Measurements from ENCODE around the gene HDAC10. TPM values are rescaled to one million over a fixed set of nuclear protein-coding genes. Genes with fewer than 3 reads are reported as not detected.

The HDAC10 gene
- total RNA-seq, 2 experiments from 2014 or later = 46.1 to 47.6 TPM

DNA sequence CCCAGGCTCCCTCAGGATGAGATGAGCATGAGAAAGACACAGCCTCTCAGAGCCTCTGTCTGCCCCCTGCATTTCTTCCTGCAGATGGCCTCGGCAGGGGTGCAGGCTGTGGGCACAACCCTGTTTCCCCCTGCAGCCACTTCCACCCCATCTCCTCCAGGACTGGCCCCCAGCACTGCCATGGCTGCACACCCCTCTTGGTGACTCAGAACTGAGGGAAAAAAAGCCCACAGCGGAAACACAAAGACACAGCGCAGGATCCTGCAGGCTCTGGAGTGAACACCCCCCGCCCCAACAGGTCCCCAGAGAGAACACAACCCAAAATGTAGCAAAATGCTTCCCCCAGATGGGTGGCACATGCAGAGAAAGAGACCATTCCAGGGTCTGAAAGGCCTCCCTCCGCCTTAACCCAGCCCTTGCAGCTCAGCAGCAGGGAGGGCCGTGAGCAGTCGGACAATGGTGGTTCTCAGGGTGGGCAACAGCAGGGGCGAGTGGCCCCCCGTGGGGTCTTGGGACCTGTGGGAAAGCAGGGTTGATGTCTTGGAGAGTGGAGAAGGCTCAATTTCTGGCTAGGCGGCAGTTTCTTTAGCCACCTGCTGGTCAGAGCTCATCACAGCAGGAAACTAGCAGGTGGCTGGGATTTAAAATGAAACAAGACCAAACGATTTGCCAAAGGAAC, 14.2 kb downstream of the HDAC10 start:
- Mint-ChIP-seq H3K36me3 (peaks cover 9% of the 10 kb centered on the region), H3K4me3 (no peak overlapping the region), H3K4me1 (ENCODE audit: low read depth) (peaks cover 12% of the 10 kb centered on the region), H3K27ac (no peak overlapping the region), H3K9me3 (no peaks in the 10 kb centered on the region), H3K27me3 (no peaks in the 10 kb centered on the region)
- intact Hi-C loops (cut with micrococcal nuclease) = no loop called here
- no peak for DNase-seq
- ChIA-PET POLR2A (no interaction called here), CTCF (interaction anchor here (0.6 to 7.0 kb wide), 5 partner anchors 9 to 469 kb away, joined by 3 to 34 read pairs (median 3); no protein-coding TSS in a partner anchor)

DNA sequence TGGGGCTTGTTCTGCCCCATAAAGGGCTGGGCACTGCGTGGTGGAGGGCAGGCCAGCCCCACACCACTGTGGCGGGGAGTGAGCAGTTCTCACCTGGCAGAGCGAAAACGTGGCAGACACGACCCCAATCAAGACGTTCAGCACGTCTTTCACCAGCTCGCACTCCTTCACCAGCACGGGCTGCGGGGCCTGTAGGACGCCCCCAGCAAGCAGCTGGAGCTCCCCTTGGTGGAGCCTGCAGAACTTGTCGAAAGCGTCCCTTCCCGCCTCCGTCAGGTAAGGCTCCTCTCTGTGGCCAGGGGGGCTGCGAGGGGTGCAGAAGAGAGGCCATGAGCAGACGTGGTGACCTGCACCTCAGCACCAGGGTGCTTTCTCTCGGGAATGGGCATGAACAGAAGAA, 17.8 kb downstream of the HDAC10 start:
- ChIA-PET CTCF (interaction anchor here (1.3 to 1.8 kb wide), 2 partner anchors 7 to 85 kb away, joined by 3 to 5 read pairs; no protein-coding TSS in a partner anchor), POLR2A (no interaction called here)
- Mint-ChIP-seq H3K9me3 (no peaks in the 10 kb centered on the region), H3K36me3 (peaks cover 9% of the 10 kb centered on the region), H3K27ac (no peak overlapping the region), H3K4me1 (ENCODE audit: low read depth) (no peaks in the 10 kb centered on the region), H3K27me3 (no peaks in the 10 kb centered on the region), H3K4me3 (no peak overlapping the region)
- intact Hi-C loops (cut with micrococcal nuclease) = no loop called here
- DNase-seq = no peak

DNA sequence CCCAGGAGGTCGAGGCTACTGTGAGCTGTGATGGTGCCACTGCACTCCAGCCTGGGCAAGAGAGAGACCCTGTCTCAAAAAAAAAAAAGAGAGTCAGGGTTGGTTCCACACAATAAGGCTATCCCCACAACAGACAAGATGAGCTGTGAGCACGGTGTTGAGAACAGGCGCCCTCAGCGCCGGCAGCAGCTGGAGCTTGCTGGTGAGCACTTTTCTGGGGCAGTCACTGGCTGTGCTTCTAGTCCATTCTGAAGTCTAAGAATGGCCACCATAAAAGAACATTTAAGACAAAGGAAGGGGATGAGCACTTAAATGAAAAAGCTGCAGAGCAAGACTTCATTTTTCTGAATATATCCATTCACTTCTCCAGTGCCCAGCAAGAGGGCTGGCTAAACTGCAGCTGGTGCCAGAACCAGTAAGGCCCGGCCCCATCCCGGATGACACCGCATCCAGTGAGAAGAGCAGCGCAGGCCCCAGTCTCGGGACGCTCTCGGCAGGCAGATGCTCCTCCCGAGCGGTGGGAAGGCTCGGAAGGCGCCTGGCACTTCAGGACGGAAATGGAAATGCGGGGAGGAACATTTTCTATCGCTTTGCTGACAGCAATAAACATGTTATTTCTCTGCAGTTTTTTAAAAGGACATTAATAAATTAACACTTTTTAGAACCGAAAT, 18.4 kb downstream of the HDAC10 start:
- Mint-ChIP-seq H3K4me3 (no peak overlapping the region), H3K27me3 (no peaks in the 10 kb centered on the region), H3K36me3 (peaks cover 6% of the 10 kb centered on the region), H3K9me3 (no peaks in the 10 kb centered on the region), H3K27ac (no peak overlapping the region), H3K4me1 (ENCODE audit: low read depth) (no peaks in the 10 kb centered on the region)
- CTCF ChIA-PET = interaction anchor here (0.6 to 1.8 kb wide), 4 partner anchors 8 to 84 kb away, joined by 3 to 7 read pairs (median 4); no protein-coding TSS in a partner anchor
- POLR2A ChIA-PET = no interaction called here
- intact Hi-C loops (cut with micrococcal nuclease) = no loop called here
- no peak for DNase-seq

DNA sequence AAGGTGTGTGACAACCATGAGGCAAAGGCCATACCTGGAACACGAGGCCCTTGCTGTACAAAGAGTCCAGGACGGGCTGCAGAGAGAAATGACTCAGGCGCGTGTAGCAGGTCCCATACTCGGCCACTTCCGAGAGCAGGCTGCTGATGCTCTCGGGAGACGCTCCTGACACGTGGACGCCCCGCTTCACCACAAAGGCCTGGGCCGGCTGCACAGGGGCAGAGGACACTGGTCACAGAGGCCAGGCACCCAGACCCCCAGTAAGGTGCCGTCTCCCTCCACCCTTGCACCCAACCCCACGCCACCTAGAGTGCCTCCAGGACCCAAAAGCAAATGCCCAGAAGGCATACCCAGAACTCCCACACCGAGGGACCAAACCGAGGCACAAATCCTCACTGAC, 21.7 kb downstream of the HDAC10 start:
- ChIA-PET CTCF (no interaction called here), POLR2A (no interaction called here)
- no peaks in the 10 kb centered on the region for H3K9me3 Mint-ChIP-seq
- H3K27me3 Mint-ChIP-seq = no peaks in the 10 kb centered on the region
- intact Hi-C loops (cut with micrococcal nuclease) = no loop called here
- no peak overlapping the region for H3K4me3 Mint-ChIP-seq
- DNase-seq = no peak
- no peaks in the 10 kb centered on the region for H3K4me1 Mint-ChIP-seq (ENCODE audit: low read depth)
- no peaks in the 10 kb centered on the region for H3K36me3 Mint-ChIP-seq
- no peak overlapping the region for H3K27ac Mint-ChIP-seq

- ChIA-PET CTCF (interaction anchor here (0.7 kb wide), 1 partner anchor 14 kb away, joined by 3 read pairs; no protein-coding TSS in a partner anchor), POLR2A (no interaction called here)
- intact Hi-C loops (cut with micrococcal nuclease) = no loop called here
- DNase-seq = no peak
- H3K27ac Mint-ChIP-seq = no peak overlapping the region
- H3K4me1 Mint-ChIP-seq (ENCODE audit: low read depth) = no peaks in the 10 kb centered on the region
- H3K9me3 Mint-ChIP-seq = no peaks in the 10 kb centered on the region
- no peaks in the 10 kb centered on the region for H3K27me3 Mint-ChIP-seq
- H3K36me3 Mint-ChIP-seq = peaks cover 4% of the 10 kb centered on the region
- H3K4me3 Mint-ChIP-seq = no peak overlapping the region
These were observed 22.7 kb downstream of the HDAC10 start for GRCh38 chr22:50228366-50228765.

DNA sequence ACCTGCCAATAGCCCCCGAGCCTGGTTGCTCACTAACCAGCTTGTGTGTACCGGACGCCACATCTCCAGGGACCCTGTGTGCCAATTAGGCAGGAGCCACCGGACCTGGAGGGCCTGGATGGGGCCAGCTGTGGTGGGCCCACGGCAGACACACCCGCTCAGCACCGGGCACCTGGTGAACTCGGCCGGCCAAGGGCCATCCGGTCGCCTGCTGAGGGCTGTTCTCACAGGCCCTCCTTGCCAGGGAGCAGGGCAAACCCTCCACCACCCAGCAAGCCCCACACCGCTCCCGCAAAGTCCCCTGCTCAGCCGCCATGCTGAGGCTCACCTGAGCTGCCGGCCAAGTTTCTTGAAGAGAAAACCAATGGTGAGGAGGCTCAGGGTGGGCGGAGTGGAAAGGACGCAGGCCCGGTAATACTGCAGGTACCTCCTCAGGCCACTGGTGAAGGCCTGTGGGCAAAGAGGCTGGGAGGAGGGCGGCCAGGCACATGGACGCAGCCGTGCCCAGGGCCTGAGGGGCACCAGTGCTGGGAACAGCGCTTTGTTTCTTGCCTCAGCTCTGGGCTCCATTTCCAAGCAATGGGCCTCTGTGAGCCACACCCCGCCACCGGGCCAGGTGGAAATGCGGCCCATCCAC, 23.4 kb downstream of the HDAC10 start:
- Mint-ChIP-seq H3K4me3 (no peak overlapping the region), H3K36me3 (peaks cover 9% of the 10 kb centered on the region), H3K27ac (no peak overlapping the region), H3K9me3 (no peaks in the 10 kb centered on the region), H3K27me3 (no peaks in the 10 kb centered on the region), H3K4me1 (ENCODE audit: low read depth) (no peaks in the 10 kb centered on the region)
- ChIA-PET POLR2A (no interaction called here), CTCF (interaction anchor here (0.7 to 1.2 kb wide), 2 partner anchors 9 to 15 kb away, joined by 3 read pairs; no protein-coding TSS in a partner anchor)
- intact Hi-C loops (cut with micrococcal nuclease) = no loop called here
- no peak for DNase-seq

DNA sequence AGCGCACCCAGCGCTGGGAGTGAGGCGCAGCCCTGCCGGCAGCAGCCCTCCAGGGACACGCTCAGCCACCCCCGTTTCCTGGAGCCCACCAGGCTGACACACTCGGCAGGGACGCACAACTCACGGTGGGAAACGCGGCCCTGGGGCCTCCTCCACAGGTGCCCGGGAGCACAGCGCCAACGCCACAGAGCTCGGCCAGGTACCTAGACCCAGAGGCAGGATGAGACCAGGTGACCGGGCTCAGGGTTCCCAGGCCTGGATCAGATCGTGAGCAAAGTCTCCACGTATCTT, 24.2 kb downstream of the HDAC10 start:
- Mint-ChIP-seq H3K4me1 (ENCODE audit: low read depth) (no peaks in the 10 kb centered on the region), H3K9me3 (no peaks in the 10 kb centered on the region), H3K27ac (no peak overlapping the region), H3K36me3 (peaks cover 12% of the 10 kb centered on the region), H3K27me3 (no peaks in the 10 kb centered on the region), H3K4me3 (no peak overlapping the region)
- ChIA-PET CTCF (interaction anchor here (1.2 kb wide), 1 partner anchor 10 kb away, joined by 3 read pairs; no protein-coding TSS in a partner anchor), POLR2A (no interaction called here)
- intact Hi-C loops (cut with micrococcal nuclease) = no loop called here
- no peak for DNase-seq

DNA sequence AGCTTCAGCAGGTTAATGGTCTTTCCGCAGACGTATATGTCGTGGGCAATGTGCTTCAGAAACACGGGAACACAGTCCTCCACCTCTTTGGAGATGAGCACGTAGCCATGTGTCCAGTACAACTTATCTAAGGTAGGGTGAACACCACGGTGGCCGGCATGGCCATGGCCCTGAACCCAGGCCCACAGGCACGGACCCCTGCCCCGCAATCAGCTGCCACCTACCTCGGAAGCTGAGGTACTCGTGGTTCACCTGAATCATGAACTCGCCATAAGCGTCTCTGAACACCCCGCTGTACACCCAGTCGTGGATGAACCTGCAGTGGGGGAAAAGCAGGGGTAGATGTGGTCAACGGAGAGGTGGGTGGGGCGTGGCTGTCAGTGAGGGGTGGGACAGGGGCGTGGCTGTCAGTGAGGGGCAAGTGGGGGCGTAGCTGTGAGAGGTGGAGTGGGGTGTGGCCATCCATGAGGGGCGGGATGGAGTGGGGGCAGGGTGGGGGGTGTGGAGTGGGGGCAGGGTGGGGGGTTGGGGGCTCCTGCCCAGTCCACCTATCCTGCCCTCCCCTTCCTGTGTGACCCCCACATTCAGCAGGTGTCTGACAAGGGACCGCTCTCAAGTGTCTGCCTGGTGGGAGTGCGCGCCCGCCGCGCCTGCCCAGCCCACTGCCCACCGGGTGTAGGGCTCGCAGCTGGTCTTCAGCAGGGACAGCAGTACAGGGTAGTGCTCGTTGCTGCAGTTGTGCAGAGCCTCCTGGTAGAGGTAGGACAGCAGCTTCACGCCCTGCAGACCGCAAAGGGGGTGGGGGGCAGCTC, 24.8 kb downstream of the HDAC10 start:
- Mint-ChIP-seq H3K4me1 (ENCODE audit: low read depth) (no peaks in the 10 kb centered on the region), H3K27me3 (no peaks in the 10 kb centered on the region), H3K4me3 (no peak overlapping the region), H3K27ac (no peak overlapping the region), H3K36me3 (peaks cover 12% of the 10 kb centered on the region), H3K9me3 (no peaks in the 10 kb centered on the region)
- CTCF ChIA-PET = no interaction called here
- no peak for DNase-seq
- POLR2A ChIA-PET = no interaction called here
- intact Hi-C loops (cut with micrococcal nuclease) = no loop called here

- POLR2A ChIA-PET = no interaction called here
- Mint-ChIP-seq H3K9me3 (no peaks in the 10 kb centered on the region), H3K4me3 (no peak overlapping the region), H3K4me1 (ENCODE audit: low read depth) (no peaks in the 10 kb centered on the region), H3K36me3 (peaks cover 12% of the 10 kb centered on the region), H3K27me3 (no peaks in the 10 kb centered on the region), H3K27ac (no peak overlapping the region)
- intact Hi-C loops (cut with micrococcal nuclease) = no loop called here
- no peak for DNase-seq
- CTCF ChIA-PET = no interaction called here
These were observed 25.7 kb downstream of the HDAC10 start for GRCh38 chr22:50225200-50225969.

DNA sequence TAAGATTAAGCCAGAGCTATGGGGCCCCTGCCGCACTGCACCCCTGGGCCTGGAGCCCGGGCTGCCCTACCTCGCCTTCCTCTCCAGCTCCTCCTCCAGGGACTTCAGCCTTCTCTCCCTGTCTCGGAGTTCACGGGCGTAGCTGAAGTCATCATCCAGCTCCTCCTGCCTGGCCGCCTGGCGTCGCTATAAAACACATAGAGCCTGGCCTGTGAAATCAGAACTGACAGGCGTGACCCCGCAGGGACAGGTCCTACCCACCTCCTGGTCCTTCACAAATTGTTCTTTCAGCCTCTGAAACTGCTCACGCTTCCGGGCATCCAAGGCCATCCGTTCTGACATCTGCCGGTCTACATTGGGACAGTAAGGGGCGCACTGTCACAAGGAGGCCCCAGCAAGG, 27.0 kb downstream of the HDAC10 start:
- H3K27ac Mint-ChIP-seq = no peak overlapping the region
- no peak for DNase-seq
- intact Hi-C loops (cut with micrococcal nuclease) = no loop called here
- H3K9me3 Mint-ChIP-seq = no peaks in the 10 kb centered on the region
- no peaks in the 10 kb centered on the region for H3K27me3 Mint-ChIP-seq
- H3K4me3 Mint-ChIP-seq = no peak overlapping the region
- ChIA-PET POLR2A (no interaction called here), CTCF (no interaction called here)
- peaks cover 17% of the 10 kb centered on the region for H3K36me3 Mint-ChIP-seq
- no peaks in the 10 kb centered on the region for H3K4me1 Mint-ChIP-seq (ENCODE audit: low read depth)

DNA sequence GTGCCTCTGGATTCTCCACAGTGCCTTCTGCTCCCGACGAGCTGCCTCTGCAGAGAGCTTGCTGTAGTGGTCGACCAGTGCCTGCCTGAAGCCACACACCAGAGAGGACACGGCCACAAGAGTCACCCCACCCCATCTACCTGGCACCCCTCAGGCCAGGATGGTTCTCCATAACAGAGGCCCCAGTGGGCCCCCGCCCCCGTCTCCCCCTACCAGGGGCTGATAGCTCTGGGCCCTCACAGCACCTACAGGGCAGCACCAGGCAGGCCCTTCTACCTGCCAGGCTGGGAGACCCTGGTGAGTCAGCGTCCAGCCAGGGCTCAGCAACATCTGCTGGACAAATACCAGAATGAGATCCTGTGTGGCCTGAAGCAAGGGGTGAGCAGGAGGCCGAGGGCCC, 28.6 kb downstream of the HDAC10 start:
- Mint-ChIP-seq H3K9me3 (no peaks in the 10 kb centered on the region), H3K36me3 (peaks cover 20% of the 10 kb centered on the region), H3K27ac (no peak overlapping the region), H3K4me3 (no peak overlapping the region), H3K27me3 (no peaks in the 10 kb centered on the region), H3K4me1 (ENCODE audit: low read depth) (no peaks in the 10 kb centered on the region)
- DNase-seq = no peak
- intact Hi-C loops (cut with micrococcal nuclease) = no loop called here
- ChIA-PET CTCF (no interaction called here), POLR2A (no interaction called here)

All from activated CD4-positive, alpha-beta memory T cell treated with anti-CD3 and anti-CD28 coated beads for 36 hours (primary cell).